AG08395 (cell line): Measurements from ENCODE around the gene HUWE1.
A peak's percentile ranks its signal among the peaks of the same experiment; 100 is the strongest.
"Not testable (repeated sequence)": the region's sequence is repeated elsewhere in the genome, so short reads cannot be mapped to it uniquely, and the experiment has no call there.

Source experiments
- DNase-seq: peaks from one replicate; pipeline ENCODE4 v3.0.0; 2012; ENCODE audit warnings: mixed read lengths, low spot score

The HUWE1 gene

GRCh38 chrX:53511322-53511721, 175.2 kb downstream of the HUWE1 start:
- DNase-seq = no peak

DNA sequence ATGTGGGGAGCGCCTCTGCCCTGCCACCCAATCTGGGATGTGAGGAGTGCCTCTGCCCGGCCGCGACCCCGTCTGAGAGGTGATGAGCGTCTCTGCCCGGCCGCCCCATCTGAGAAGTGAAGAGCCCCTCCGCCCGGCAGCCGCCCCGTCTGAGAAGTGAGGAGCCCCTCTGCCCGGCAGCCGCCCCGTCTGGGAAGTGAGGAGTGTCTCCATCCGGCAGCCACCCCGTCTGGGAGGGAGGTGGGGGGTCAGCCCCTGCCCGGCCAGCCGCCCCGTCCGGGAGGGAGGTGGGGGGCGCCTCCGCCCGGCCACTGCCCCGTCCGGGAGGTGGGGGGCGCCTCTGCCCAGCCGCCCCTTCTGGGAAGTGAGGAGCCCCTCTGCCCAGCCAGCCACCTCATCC, 182.5 kb downstream of the HUWE1 start:
- DNase-seq = not testable (repeated sequence)

DNA sequence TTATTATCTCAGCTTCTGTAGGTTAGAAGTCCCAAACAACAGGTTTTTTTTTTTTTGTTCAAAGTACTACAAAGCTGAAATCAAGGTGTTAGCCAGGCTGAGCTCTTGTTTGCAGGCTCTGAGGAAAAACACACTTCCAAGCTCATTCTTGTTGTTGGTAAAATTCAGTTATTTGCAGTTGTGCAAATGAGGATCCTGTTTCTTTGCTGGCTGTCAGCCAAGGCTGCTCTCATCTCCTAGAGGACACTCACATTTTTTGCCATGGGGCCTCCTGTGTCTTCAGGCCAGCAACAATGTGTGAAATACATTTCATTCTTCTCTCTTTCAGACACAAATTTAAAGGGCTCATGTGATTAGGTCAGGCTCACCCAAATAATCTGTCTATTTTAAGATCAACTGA, 192.1 kb downstream of the HUWE1 start:
- no peak for DNase-seq

GRCh38 chrX:53486285-53486684, 200.2 kb downstream of the HUWE1 start:
- DNase-seq = no peak

DNA sequence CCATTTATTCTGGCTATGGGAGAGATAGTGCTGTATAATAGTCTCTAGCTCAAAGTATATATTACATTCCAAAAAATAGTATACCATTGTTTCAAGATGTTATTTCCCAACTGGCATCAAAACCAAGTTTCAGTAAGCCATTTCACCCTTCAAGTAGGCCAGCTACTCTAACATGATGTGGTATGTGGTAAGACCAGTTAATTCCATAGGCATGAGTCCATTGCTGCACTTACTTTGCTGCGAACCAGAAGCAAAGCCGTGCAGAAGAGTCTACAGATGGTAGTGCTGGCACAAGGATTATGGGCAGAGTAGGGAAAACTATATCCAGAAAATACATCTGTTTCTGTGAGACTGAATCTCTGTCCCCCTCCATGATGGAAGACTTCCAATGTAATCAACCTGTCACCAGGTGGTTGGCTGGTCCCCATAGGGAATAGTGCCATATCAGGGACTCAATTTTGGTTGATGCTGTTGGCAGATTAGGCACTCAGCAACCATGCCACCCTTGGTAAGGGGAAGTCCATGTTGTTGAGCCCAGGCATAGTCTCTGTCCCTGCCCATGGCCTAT, 202.6 kb downstream of the HUWE1 start:
- DNase-seq = peak; percentile 39

DNA sequence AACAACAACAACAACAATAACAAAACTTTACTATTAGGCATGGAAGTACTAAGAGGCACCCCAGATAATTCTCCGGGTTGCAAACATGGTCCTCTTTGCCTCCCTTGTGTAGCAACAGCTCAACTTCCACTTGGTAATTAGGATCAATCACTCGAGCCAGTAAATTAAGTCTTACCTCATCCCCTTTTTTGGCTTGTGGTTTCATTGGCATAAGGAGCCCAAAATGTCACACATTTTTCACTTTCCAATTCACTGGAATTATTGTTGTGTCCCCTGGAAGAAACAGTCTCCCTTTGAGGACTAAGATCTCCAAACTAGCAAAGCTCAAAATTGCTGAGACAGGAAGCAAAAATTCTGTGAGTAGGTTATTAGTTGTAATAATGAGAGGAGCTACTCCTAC, 203.1 kb downstream of the HUWE1 start:
- DNase-seq = no peak
